ENCODE data around the gene BBOX1. TPM values are rescaled to one million over a fixed set of nuclear protein-coding genes. Genes with fewer than 3 reads are reported as not detected.
"Not testable (repeated sequence)": the region's sequence is repeated elsewhere in the genome, so short reads cannot be mapped to it uniquely, and the experiment has no call there.

BBOX1 gene
- polyA plus RNA-seq, 1 experiment, result 0.07 TPM

DNA sequence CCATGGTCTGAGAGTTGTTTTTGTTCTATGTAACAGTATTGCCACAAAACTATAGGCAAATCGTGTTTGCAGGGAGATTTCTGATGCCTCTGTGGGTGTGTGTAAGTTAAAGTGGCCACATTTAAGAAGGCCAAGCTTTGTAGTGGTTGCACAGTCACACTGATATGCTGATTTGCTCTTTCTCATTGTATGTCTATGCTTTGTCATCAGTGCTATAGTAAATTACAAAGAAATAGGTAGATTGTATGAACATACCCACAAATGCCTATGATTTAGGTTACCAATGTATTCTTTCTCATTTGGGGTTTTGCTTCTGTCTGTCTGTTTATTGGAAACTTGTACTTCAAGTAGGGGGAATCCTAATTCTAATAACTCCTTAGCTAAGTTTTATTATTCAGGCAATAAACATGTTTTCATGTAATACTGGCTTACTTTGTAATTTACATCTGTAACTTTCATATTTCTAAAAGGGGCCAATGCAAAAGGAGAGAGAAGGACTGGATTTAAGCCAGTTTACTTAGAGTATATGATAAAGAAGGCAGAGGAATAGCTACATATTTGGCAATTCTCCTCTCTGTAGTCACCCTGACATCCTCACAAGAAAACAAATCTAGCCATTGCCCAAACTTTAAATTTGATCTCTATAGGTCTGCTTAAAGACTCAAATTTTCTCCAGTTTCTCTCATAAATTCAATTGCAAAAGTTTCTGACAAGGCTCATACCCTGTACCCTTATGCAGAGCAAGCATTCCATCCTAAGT lies 44.7 kb upstream of the BBOX1 start:
- Histone ChIP-seq H3K27me3 (ENCODE audit: control insufficient read depth, insufficient read depth, low read length) (no peaks in the 10 kb centered on the region), H3K27ac (ENCODE audit: low read depth, low read length) (no peak overlapping the region), H3K9me3 (ENCODE audit: control insufficient read depth, insufficient read depth, low read length) (no peaks in the 10 kb centered on the region), H3K4me3 (ENCODE audit: low read depth, low read length) (peak overlapping the region; percentile 80)
- CTCF ChIA-PET, result interaction anchor here (2.8 kb wide), 1 partner anchor 163 kb away, joined by 14 read pairs; no protein-coding TSS in a partner anchor
- POLR2A ChIA-PET, result interaction anchor here (1.4 kb wide), 1 partner anchor 48 kb away, joined by 4 read pairs; no protein-coding TSS in a partner anchor
- TF ChIP-seq, protein P1, sequence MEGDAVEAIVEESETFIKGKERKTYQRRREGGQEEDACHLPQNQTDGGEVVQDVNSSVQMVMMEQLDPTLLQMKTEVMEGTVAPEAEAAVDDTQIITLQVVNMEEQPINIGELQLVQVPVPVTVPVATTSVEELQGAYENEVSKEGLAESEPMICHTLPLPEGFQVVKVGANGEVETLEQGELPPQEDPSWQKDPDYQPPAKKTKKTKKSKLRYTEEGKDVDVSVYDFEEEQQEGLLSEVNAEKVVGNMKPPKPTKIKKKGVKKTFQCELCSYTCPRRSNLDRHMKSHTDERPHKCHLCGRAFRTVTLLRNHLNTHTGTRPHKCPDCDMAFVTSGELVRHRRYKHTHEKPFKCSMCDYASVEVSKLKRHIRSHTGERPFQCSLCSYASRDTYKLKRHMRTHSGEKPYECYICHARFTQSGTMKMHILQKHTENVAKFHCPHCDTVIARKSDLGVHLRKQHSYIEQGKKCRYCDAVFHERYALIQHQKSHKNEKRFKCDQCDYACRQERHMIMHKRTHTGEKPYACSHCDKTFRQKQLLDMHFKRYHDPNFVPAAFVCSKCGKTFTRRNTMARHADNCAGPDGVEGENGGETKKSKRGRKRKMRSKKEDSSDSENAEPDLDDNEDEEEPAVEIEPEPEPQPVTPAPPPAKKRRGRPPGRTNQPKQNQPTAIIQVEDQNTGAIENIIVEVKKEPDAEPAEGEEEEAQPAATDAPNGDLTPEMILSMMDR (IDR thresholded peaks at IDR 0.05; ENCODE audit: low read depth, low read length), result no peak
- DNase-seq (ENCODE audit: low read depth, low spot score), result no peak

DNA sequence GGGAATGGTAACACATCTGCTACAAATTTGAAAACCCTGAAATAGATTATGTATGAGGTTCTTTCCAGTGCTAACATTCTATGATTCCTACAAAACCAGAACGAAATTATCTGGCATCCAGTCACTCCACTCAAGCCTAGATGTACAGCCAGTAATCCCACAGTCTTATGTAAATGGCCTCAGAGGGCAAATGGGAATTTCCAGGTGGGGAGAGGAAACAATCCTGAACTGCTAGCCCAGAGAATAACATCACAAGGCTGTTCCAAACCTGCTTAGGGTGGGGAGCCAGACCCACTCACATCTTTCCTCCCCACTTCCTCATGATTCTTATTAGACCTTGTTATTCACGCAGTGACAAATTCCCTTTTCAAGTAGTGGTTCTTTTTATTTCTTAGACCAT lies 43.2 kb upstream of the BBOX1 start:
- H3K4me3 ChIP-seq (ENCODE audit: low read depth, low read length), result no peak overlapping the region
- CTCF ChIA-PET, result no interaction called here
- TF ChIP-seq, protein P1 (IDR thresholded peaks at IDR 0.05; ENCODE audit: low read depth, low read length), result no peak
- no peak overlapping the region for H3K27ac ChIP-seq (ENCODE audit: low read depth, low read length)
- no peak for DNase-seq (ENCODE audit: low read depth, low spot score)
- no peaks in the 10 kb centered on the region for H3K27me3 ChIP-seq (ENCODE audit: control insufficient read depth, insufficient read depth, low read length)
- POLR2A ChIA-PET, result no interaction called here
- H3K9me3 ChIP-seq (ENCODE audit: control insufficient read depth, insufficient read depth, low read length), result no peaks in the 10 kb centered on the region

DNA sequence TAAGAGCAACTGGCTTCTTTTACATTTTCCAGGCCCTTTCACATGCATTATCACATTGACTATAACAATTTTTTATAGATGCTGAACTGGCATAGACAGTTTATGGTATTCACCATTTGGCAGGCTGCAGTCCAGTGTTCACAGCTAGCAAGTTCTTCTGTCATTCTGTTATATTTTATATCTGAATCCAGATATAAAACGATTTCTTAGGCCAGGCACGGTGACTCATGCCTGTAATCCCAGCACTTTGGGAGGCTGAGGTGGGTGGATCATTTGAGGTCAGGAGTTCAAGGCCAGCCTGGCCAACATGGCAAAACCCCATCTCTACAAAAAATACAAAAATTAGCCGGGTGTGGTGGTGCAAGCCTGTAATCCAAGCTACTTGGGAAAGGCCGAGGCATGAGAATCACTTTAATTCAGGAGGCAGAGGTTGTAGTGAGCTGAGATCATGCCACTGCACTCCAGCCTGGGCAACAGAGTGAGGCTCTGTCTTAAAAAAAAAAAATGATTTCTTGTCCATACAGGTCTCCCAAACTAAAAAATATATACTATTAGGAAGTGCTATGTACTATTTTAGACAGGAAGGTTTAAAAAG lies 39.4 kb upstream of the BBOX1 start:
- DNase-seq (ENCODE audit: low read depth, low spot score); POLR2A ChIA-PET; H3K27ac ChIP-seq (ENCODE audit: low read depth, low read length); H3K27me3 ChIP-seq (ENCODE audit: control insufficient read depth, insufficient read depth, low read length); H3K9me3 ChIP-seq (ENCODE audit: control insufficient read depth, insufficient read depth, low read length); H3K4me3 ChIP-seq (ENCODE audit: low read depth, low read length): not testable (repeated sequence)
- CTCF ChIA-PET, result interaction anchor here (1.1 kb wide), 1 partner anchor 158 kb away, joined by 4 read pairs; no protein-coding TSS in a partner anchor

- H3K4me3 ChIP-seq (ENCODE audit: low read depth, low read length), result no peak overlapping the region
- DNase-seq (ENCODE audit: low read depth, low spot score), result no peak
- no peaks in the 10 kb centered on the region for H3K27me3 ChIP-seq (ENCODE audit: control insufficient read depth, insufficient read depth, low read length)
- TF ChIP-seq, protein P1 (IDR thresholded peaks at IDR 0.05; ENCODE audit: low read depth, low read length), result no peak
- H3K9me3 ChIP-seq (ENCODE audit: control insufficient read depth, insufficient read depth, low read length), result no peaks in the 10 kb centered on the region
- no peak overlapping the region for H3K27ac ChIP-seq (ENCODE audit: low read depth, low read length)
- POLR2A ChIA-PET, result no interaction called here
- CTCF ChIA-PET, result interaction anchor here (1.2 kb wide), 1 partner anchor 157 kb away, joined by 4 read pairs; no protein-coding TSS in a partner anchor
Observed at GRCh38 chr11:27002431-27002830, 38.2 kb upstream of the BBOX1 start.

GRCh38 chr11:27002838-27003237 lies 37.8 kb upstream of the BBOX1 start:
- Histone ChIP-seq H3K9me3 (ENCODE audit: control insufficient read depth, insufficient read depth, low read length) (no peaks in the 10 kb centered on the region), H3K27ac (ENCODE audit: low read depth, low read length) (no peak overlapping the region), H3K27me3 (ENCODE audit: control insufficient read depth, insufficient read depth, low read length) (no peaks in the 10 kb centered on the region), H3K4me3 (ENCODE audit: low read depth, low read length) (no peak overlapping the region)
- CTCF ChIA-PET, result interaction anchor here (1.2 kb wide), 1 partner anchor 156 kb away, joined by 4 read pairs; no protein-coding TSS in a partner anchor
- POLR2A ChIA-PET, result no interaction called here
- TF ChIP-seq, protein P1 (IDR thresholded peaks at IDR 0.05; ENCODE audit: low read depth, low read length), result no peak
- no peak for DNase-seq (ENCODE audit: low read depth, low spot score)

All from AG04450 (cell line).